NCI-H1417 treated with DMSO at 0.1 percent for 48 hours (cell line): ENCODE data around the gene DMKN.

Experiments used
- DNase-seq: peaks from one replicate; lab custom pipeline; 2025; lab: John Stamatoyannopoulos, UW

DMKN gene

GRCh38 chr19:35513628-35514281 lies at the start of gene DMKN:
TSS of gene DMKN (minus strand) at chr19:35513649. CDS start at chr19:35513475, 174 bp downstream.
- DNase-seq = no peak

- DNase-seq = no peak
Observed at GRCh38 chr19:35562776-35563175, 49.3 kb upstream of the DMKN start.

GRCh38 chr19:35562336-35562735 lies 48.9 kb upstream of the DMKN start:
- DNase-seq = no peak

- DNase-seq = no peak
Observed at GRCh38 chr19:35561436-35561835, 48.0 kb upstream of the DMKN start.

- no peak for DNase-seq
Observed at GRCh38 chr19:35560677-35561076, 47.2 kb upstream of the DMKN start.

GRCh38 chr19:35560271-35560670 lies 46.8 kb upstream of the DMKN start:
- DNase-seq = no peak

- DNase-seq = no peak
Observed at GRCh38 chr19:35559781-35560180, 46.3 kb upstream of the DMKN start.

- no peak for DNase-seq
Observed at GRCh38 chr19:35559281-35559659, 45.8 kb upstream of the DMKN start.

- no peak for DNase-seq
Observed at GRCh38 chr19:35558400-35559280, 45.2 kb upstream of the DMKN start.

- no peak for DNase-seq
Observed at GRCh38 chr19:35557539-35558399, 44.3 kb upstream of the DMKN start.

GRCh38 chr19:35556846-35557538 lies 43.5 kb upstream of the DMKN start:
- DNase-seq = no peak

GRCh38 chr19:35556025-35556590 lies 42.7 kb upstream of the DMKN start:
- DNase-seq = no peak

GRCh38 chr19:35555301-35556005 lies 42.0 kb upstream of the DMKN start:
- no peak for DNase-seq

GRCh38 chr19:35554076-35554475 lies 40.6 kb upstream of the DMKN start:
- no peak for DNase-seq

GRCh38 chr19:35553385-35554000 lies 40.0 kb upstream of the DMKN start:
- DNase-seq = no peak

GRCh38 chr19:35552534-35553384 lies 39.3 kb upstream of the DMKN start:
- no peak for DNase-seq

GRCh38 chr19:35551091-35551810 lies 37.8 kb upstream of the DMKN start:
- no peak for DNase-seq

- DNase-seq = no peak
Observed at GRCh38 chr19:35549879-35550523, 36.6 kb upstream of the DMKN start.
